GM19025 (cell line): ENCODE data around the gene LRCH1.

Experiments
- ATAC-seq: cut with Tn5 transposase; IDR thresholded peaks from one replicate; pipeline ENCODE4 v1.9.1; 2021; ENCODE audit warnings: mild to moderate bottlenecking, low read depth, moderate library complexity; ENCODE audit not compliant: unreplicated experiment

LRCH1 gene

GRCh38 chr13:46685006-46685730 lies 132.2 kb downstream of the LRCH1 start:
- no peak for ATAC-seq

DNA sequence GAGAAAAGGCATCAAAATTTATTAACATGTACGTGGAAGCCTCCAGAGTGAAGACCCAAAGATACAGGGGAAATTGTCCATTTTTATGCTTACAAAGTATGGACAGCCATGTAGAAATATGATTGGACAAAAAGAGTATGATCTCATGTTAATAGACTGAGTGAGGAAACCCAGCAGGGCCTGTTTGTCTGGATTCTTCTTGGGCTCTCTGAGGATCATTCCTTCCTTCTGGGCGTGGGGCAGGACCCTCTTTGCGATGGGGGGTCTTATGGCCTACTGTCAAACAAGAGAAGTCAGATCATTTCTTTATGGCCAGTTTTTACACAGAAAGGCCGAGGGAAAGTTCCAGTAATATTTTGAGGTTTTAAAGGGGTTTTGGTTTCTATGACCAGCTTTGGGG lies 133.2 kb downstream of the LRCH1 start:
- ATAC-seq = no peak

- ATAC-seq = no peak
Measured at GRCh38 chr13:46687810-46688209, 134.8 kb downstream of the LRCH1 start.

- no peak for ATAC-seq
Measured at GRCh38 chr13:46688306-46688705, 135.3 kb downstream of the LRCH1 start.

DNA sequence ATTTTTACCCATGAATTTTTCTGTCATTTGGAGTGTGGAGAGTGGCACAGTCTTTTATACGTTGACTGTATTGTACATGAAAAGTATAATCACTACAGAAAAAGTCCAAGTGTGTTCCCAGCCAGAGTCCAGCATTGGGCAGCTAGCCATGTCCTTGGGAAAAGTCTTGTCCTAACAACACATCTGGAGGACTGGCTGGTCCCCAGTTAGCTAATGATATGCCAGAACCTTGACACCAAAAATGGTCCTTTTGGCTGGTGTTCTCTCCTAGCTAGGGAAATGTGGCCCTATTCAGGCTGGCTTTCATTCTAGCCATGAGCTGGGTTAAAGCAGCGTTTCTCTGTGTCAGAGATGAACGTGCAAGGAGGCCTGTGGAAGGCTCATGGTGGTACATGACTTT lies 145.0 kb downstream of the LRCH1 start:
- no peak for ATAC-seq

DNA sequence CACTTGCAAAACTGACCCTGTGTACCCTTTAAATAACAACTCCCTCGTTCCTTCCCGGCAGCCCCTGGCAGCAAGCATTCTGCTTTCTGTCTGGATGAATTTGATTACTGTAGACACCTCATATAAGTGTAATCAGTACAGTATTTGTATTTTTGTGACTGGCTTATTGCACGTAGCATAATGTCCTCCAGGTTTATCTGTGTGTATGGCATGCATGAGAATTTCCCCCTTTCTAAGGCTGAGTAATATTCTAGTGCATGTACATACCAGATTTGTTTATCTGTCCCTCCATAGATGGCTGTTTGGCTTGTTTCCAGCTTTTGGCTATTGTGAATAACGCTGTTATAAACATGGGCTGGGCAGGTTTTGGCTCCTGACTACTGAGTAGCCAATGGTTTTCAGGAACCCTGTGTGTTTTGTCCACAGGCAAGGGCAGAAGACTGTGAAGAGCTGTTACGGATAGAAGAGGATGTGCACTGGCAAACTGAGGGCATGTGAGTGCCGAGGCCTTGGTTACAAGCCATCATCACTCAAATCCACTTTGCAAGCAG lies 146.0 kb downstream of the LRCH1 start:
- no peak for ATAC-seq

GRCh38 chr13:46712524-46712923 lies 159.6 kb downstream of the LRCH1 start:
- ATAC-seq = no peak

GRCh38 chr13:46715363-46715762 lies 162.4 kb downstream of the LRCH1 start:
- ATAC-seq = no peak

- no peak for ATAC-seq
Measured at GRCh38 chr13:46716821-46717220, 163.9 kb downstream of the LRCH1 start.

- ATAC-seq = no peak
Measured at GRCh38 chr13:46717275-46717674, 164.3 kb downstream of the LRCH1 start.

DNA sequence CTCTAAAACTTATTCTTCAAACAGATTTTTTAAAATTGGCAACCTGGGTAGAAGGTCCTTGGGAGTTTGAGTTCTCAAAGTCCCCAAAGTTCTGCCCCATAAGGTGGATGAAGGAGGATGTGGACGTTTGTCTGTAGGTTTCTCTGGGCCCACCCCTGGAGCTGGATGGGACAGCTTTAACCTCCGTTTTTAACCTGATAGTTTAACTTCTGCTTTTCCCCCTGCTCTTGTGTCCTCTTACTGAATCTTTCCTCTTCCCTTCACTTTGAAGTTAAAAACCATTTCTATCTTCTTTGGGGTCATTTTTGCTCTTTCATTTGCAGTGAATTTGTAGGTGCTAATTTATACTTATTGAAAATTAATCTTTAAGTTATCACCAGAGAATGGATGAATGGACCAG lies 164.9 kb downstream of the LRCH1 start:
- no peak for ATAC-seq

DNA sequence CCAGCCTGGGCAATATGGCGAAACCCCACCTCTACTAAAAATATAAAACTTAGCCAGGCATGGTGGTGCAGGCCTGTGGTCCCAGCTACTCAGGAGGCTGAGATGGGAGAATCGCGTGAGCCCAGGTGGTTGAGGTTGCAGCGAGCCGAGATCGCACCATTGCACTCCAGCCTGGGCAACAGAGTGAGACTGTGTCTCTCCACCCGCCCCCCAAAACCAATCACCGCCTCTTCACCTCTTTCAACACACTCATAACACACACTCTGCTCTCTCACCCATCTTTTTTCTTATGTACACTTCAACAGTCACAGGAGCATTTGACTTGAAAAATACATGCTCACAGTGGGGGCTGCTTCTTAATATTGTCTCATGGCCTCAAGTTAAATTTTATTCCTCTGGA lies 167.2 kb downstream of the LRCH1 start:
- no peak for ATAC-seq

DNA sequence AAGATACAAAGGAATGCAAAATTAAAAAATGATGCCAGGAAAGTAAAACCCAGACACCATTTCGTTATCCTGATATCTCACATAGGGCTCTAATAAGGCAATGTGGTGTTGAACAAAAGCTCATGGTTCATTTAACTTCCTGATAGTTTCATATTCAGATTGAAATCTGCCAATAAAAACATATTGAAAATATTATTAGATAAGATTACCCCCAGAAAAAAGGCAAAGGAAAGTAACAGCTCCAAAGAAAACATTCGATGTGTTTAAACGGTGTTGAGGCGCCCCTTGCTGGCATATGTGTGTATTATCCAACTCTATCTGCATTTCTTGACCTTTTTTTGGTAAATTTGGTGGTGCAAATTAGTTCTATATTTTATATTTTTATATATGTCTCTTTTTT lies 168.1 kb downstream of the LRCH1 start:
- no peak for ATAC-seq

DNA sequence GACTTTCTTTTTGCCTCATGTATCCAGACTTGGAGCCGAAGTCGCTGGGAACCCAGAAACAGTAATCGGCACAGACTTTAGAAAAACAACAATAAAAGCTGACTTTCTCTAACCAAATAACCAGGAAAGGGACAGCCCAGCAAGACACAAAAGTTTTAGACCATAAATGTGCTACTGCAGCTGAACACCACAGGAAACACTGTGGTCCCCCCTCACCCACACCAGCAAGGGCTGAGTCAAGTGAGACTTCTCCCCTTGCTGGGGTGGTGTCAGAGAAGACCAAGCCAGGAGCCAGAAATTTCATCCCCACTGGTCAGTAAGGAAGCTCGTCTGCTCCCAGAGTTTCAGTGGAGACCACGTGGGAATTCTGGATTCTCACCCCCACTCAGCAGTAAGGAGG lies 173.4 kb downstream of the LRCH1 start:
- ATAC-seq = no peak

- no peak for ATAC-seq
Measured at GRCh38 chr13:46728777-46729176, 175.8 kb downstream of the LRCH1 start.

GRCh38 chr13:46731535-46731934 lies 178.6 kb downstream of the LRCH1 start:
- ATAC-seq = no peak

GRCh38 chr13:46735425-46735824 lies 182.5 kb downstream of the LRCH1 start:
- ATAC-seq = no peak

GRCh38 chr13:46736541-46737310 lies 183.8 kb downstream of the LRCH1 start:
- ATAC-seq = no peak

- ATAC-seq = no peak
Measured at GRCh38 chr13:46738055-46738454, 185.1 kb downstream of the LRCH1 start.

DNA sequence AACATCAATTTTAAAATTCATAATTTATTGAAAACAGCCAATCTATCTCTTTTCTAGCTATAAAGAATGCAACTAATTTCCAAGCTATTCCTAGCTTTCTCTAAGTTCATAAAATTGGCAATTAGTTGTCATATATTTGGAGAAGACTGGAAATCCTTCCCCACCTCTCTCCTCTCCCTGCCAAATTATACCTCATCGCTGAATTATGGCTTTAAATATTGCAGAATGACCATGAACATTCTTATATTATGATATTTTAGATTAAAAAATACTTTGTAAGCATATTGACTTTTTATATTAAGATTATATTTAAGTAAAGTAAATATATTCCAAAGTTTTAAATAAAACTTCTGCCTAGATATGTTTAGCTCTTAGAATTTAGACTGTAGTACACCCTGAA lies 185.8 kb downstream of the LRCH1 start:
- ATAC-seq = no peak

- no peak for ATAC-seq
Measured at GRCh38 chr13:46739447-46740098, 186.6 kb downstream of the LRCH1 start.
